Activated CD4-positive, alpha-beta memory T cell treated with anti-CD3 and anti-CD28 coated beads, Interleukin-2, amount 10 ng/mL, durations not matched to agents 7 days and 5 days (primary cell): ENCODE results near the gene PAX4. TPM values are rescaled to one million over a fixed set of nuclear protein-coding genes. Genes with fewer than 3 reads are reported as not detected.
A peak's percentile ranks its signal among the peaks of the same experiment; 100 is the strongest.

Experiments used
- CTCF ChIA-PET: fragments of 350-600 bp; sonication (Branson Sonifier 250); formaldehyde crosslinking; loops from one replicate; lab custom pipeline; 2021; ENCODE audit warnings: antibody characterized with exemption, inconsistent platforms; lab: Charles Lee
- POLR2A ChIA-PET: fragments of 350-600 bp; sonication (Branson Sonifier 250); formaldehyde crosslinking; loops from one replicate; lab custom pipeline; 2021; ENCODE audit warnings: antibody characterized with exemption; lab: Charles Lee
- DNase-seq: peaks from one replicate; pipeline ENCODE4 v3.0.0-alpha.2; 2020
- H3K27ac Mint-ChIP-seq: one replicate; pipeline ENCODE4 v1.8.0; 2021; ENCODE audit warnings: mild to moderate bottlenecking, mixed read lengths
- H3K27me3 Mint-ChIP-seq: one replicate; pipeline ENCODE4 v1.8.0; 2021; ENCODE audit warnings: mixed read lengths
- H3K36me3 Mint-ChIP-seq: one replicate; pipeline ENCODE4 v1.8.0; 2021; ENCODE audit warnings: low read depth, mixed read lengths
- H3K4me1 Mint-ChIP-seq: one replicate; pipeline ENCODE4 v1.8.0; 2021; ENCODE audit warnings: mixed read lengths
- H3K4me3 Mint-ChIP-seq: one replicate; pipeline ENCODE4 v1.8.0; 2021; ENCODE audit warnings: mild to moderate bottlenecking, mixed read lengths
- H3K9me3 Mint-ChIP-seq: one replicate; pipeline ENCODE4 v1.8.0; 2021; ENCODE audit warnings: mixed read lengths
- total RNA-seq, 2 experiments: library from RNA; stranded (reverse); gene quantifications; one replicate each; pipeline ENCODE4 v1.2.3, GENCODE V29; 2021

The PAX4 gene
- total RNA-seq, 2 experiments from 2014 or later: not detected

DNA sequence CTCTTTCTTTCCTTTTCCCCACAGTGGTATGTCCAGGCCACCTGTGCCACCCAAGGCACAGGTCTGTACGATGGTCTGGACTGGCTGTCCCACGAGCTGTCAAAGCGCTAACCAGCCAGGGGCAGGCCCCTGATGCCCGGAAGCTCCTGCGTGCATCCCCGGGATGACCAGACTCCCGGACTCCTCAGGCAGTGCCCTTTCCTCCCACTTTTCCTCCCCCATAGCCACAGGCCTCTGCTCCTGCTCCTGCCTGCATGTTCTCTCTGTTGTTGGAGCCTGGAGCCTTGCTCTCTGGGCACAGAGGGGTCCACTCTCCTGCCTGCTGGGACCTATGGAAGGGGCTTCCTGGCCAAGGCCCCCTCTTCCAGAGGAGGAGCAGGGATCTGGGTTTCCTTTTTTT is 26.8 kb downstream of the PAX4 start:
- CTCF ChIA-PET: no interaction called here
- H3K36me3 Mint-ChIP-seq: peaks cover 27% of the 10 kb centered on the region
- H3K9me3 Mint-ChIP-seq: no peaks in the 10 kb centered on the region
- H3K4me1 Mint-ChIP-seq: peaks cover 19% of the 10 kb centered on the region
- H3K27ac Mint-ChIP-seq: no peak overlapping the region
- no peak overlapping the region for H3K4me3 Mint-ChIP-seq
- H3K27me3 Mint-ChIP-seq: no peaks in the 10 kb centered on the region
- DNase-seq: no peak
- POLR2A ChIA-PET: no interaction called here

DNA sequence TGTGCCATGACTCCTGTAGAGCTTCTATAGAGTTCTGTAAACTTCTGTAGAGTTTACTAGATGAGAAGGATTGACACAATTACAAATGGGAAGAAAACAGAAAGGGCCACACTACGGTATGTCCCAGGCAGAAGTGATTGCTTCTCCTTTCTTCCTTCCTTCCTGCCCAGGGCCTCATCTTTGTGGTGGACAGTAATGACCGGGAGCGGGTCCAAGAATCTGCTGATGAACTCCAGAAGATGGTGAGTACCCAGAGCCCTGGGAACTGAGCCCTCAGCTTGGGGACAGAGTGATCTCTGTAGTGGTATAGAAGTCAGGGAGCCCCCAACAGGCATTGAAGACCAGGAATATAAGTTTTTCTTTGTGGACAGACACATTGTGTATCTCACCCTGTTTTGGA is 28.0 kb downstream of the PAX4 start:
- no peaks in the 10 kb centered on the region for H3K9me3 Mint-ChIP-seq
- peak overlapping the region; percentile 14 for H3K27ac Mint-ChIP-seq
- no peaks in the 10 kb centered on the region for H3K27me3 Mint-ChIP-seq
- H3K4me3 Mint-ChIP-seq: peak overlapping the region; percentile 93
- H3K36me3 Mint-ChIP-seq: peaks cover 27% of the 10 kb centered on the region
- ChIA-PET POLR2A (no interaction called here), CTCF (no interaction called here)
- no peak for DNase-seq
- peaks cover 28% of the 10 kb centered on the region for H3K4me1 Mint-ChIP-seq

DNA sequence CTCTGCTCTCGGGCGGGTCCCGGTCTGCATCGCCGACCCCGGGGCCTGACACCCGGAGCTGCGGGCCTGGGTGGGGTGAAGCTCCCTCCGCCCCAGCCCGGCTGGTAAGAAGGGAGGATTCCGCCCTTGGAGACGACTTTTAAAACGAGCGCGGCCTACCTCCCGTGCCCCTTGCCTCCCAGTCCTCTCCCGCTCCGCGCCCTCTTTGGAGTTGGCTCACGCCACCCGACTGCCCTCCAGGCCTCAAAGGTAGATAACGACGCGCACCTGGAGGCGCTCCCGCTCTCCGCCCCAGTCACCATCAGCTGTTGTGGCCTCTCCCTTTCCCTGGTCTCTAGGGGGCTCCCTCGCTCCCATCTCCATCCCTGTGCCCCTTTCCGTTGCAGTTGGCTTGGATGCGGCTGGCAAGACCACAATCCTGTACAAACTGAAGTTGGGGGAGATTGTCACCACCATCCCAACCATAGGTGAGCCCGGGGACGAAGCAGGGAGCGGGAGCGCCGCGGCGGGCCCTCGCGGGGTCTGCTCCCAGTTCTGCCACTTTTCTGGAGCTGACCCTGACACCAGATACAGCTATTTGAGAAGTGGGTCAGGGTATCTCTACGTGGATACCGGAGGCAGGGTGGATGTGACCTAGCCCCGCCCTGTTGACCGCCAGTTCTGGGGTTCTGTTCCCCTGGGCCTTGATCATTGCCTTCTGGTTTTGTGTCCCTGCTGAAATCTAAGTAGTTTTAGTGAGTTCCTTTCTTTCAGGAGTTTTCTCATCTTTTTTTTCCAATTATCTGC is 29.1 kb downstream of the PAX4 start:
- ChIA-PET CTCF (interaction anchor here (0.8 to 1.2 kb wide), 2 partner anchors 64 to 75 kb away, joined by 3 to 4 read pairs; no protein-coding TSS in a partner anchor), POLR2A (interaction anchor here (1.1 to 1.2 kb wide), 3 partner anchors 63 to 197 kb away, joined by 3 to 9 read pairs (median 5); partner anchors contain the start of gene ZNF800)
- Mint-ChIP-seq H3K4me3 (peak overlapping the region; percentile 93), H3K4me1 (peaks cover 38% of the 10 kb centered on the region), H3K36me3 (peaks cover 30% of the 10 kb centered on the region), H3K9me3 (no peaks in the 10 kb centered on the region), H3K27me3 (no peaks in the 10 kb centered on the region), H3K27ac (peak overlapping the region; percentile 84)
- peak; percentile 36 for DNase-seq

GRCh38 chr7:127588019-127588696 is 29.8 kb downstream of the PAX4 start, which contains the start of gene ARF5:
ARF5 (plus strand) TSS chr7:127588411; CDS start chr7:127588499, 88 bp downstream.
- H3K27ac Mint-ChIP-seq: peak within 1 kb of the TSS; percentile 84
- H3K9me3 Mint-ChIP-seq: no peaks in the 10 kb centered on the region
- POLR2A ChIA-PET: interaction anchor here (1.1 to 4.7 kb wide), 5 partner anchors 63 to 196 kb away, joined by 3 to 35 read pairs (median 7); partner anchors contain the start of gene ZNF800
- no peaks in the 10 kb centered on the region for H3K27me3 Mint-ChIP-seq
- peaks cover 45% of the 10 kb centered on the region for H3K4me1 Mint-ChIP-seq
- peaks cover 38% of the 10 kb centered on the region for H3K36me3 Mint-ChIP-seq
- CTCF ChIA-PET: interaction anchor here (0.8 to 1.2 kb wide), 2 partner anchors 65 to 74 kb away, joined by 3 to 4 read pairs; no protein-coding TSS in a partner anchor
- peak within 1 kb of the TSS; percentile 93 for H3K4me3 Mint-ChIP-seq
- peak; percentile 89 for DNase-seq

GRCh38 chr7:127587663-127588018 is 30.3 kb downstream of the PAX4 start:
- Mint-ChIP-seq H3K27ac (no peak overlapping the region), H3K36me3 (peaks cover 42% of the 10 kb centered on the region), H3K4me1 (peaks cover 50% of the 10 kb centered on the region), H3K4me3 (peak overlapping the region; percentile 34), H3K9me3 (no peaks in the 10 kb centered on the region), H3K27me3 (no peaks in the 10 kb centered on the region)
- no peak for DNase-seq
- ChIA-PET POLR2A (interaction anchor here (1.2 to 4.7 kb wide), 3 partner anchors 64 to 195 kb away, joined by 3 to 35 read pairs (median 7); partner anchors contain the start of gene ZNF800), CTCF (no interaction called here)

DNA sequence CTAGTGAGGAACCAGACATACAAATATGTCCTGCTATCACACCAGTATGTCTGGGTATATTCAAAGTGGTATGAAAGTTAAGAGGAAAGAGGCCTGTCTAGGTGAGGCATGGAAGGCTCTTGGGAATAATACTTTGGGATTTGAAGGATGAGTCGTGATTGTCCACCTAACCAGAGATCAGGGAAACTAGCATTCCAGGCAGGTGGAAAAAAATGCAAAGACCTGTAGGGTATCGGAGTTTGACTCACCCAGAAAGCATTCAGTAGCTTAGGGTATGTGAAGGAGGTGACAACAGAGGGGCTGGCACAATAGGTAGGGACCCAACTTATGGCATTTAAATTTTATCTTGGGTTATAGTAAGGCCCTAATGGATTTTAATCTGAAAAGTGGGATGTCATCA is 31.6 kb downstream of the PAX4 start:
- ChIA-PET CTCF (interaction anchor here (0.8 kb wide), 1 partner anchor 238 kb away, joined by 3 read pairs; no protein-coding TSS in a partner anchor), POLR2A (interaction anchor here (1.4 to 4.7 kb wide), 4 partner anchors 63 to 194 kb away, joined by 4 to 35 read pairs (median 12); partner anchors contain the start of genes SND1 and ZNF800)
- Mint-ChIP-seq H3K27me3 (no peaks in the 10 kb centered on the region), H3K36me3 (peaks cover 47% of the 10 kb centered on the region), H3K4me1 (peaks cover 61% of the 10 kb centered on the region), H3K4me3 (peak overlapping the region; percentile 34), H3K27ac (no peak overlapping the region), H3K9me3 (no peaks in the 10 kb centered on the region)
- no peak for DNase-seq

DNA sequence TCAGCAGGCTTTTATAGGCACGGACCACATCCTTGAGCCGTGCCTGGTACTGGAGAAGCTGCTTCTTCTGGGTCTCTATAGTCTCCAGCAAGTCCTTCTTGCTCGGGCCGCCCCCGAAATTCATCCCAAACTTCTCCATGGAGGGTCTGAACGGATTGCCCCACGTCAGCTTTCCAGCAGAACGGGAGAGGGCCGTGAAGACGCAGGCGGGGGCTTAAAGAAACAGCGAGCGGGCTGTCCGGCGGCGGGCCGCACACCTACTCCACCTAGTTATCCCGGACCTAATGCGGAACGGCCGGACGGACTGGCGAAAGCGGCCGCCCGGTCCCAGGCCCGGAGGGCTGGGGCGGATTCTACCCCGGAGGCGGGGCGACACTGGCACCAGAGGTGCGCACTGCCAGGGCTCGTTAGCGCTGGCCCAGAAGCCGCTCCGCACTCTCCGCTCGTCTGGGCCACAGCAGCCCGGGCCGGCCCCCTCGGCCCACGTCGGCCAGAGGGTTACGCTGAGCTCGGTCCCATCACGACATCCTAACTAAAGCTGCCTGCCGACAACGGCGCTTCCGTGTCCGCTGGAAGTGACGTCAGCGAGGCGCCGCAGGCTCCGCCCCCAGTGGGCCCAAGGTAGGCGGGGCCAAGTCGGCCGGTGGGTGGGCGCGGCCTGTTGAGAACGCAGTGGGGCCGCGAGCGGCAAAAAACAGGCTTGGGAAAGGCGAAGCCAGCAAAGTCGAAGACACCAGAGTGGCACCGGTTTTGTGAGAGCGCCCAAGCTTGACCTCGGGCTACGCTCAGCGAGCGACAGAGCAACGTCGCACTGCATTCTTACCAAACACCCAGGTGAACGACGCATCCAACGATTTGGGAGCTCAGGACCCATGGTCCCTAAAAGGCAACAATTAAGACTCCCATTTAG is 32.6 kb downstream of the PAX4 start, which contains the start of gene GCC1:
TSS of gene GCC1 (minus strand) at position 553 of the 910 bp plus-strand sequence. CDS start at position 139, 414 bp downstream.
- H3K27me3 Mint-ChIP-seq: no peaks in the 10 kb centered on the region
- peaks cover 63% of the 10 kb centered on the region for H3K4me1 Mint-ChIP-seq
- peaks cover 36% of the 10 kb centered on the region for H3K36me3 Mint-ChIP-seq
- no peaks in the 10 kb centered on the region for H3K9me3 Mint-ChIP-seq
- peak within 1 kb of the TSS; percentile 82 for H3K27ac Mint-ChIP-seq
- ChIA-PET CTCF (interaction anchor here (1.2 to 1.8 kb wide), 2 partner anchors 66 to 138 kb away, joined by 3 to 5 read pairs; no protein-coding TSS in a partner anchor), POLR2A (interaction anchor here (1.1 to 4.7 kb wide), 7 partner anchors 8 to 193 kb away, joined by 3 to 35 read pairs (median 4); partner anchors contain the start of genes FSCN3, SND1 and ZNF800)
- peak within 1 kb of the TSS; percentile 92 for H3K4me3 Mint-ChIP-seq
- DNase-seq: peak; percentile 95

DNA sequence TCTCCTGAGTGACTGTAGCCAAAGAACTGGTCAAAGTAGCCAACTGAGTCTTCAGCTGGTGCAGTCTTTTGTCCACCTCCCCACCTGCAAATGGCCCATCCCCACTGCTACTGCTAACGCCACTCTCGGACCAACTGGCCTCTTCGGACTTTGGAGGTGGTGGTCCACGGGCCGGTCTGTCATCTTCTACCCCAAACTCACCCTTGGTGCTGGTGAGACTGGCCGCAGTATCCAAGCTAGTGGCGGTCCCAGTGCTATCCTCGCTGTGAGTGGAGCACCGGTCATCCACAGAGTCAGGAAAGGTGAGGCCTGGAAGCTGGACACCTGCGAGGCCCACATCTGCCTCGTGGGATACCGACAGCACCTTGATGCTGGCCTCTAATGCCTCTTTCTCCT is 33.3 kb downstream of the PAX4 start:
- Mint-ChIP-seq H3K27ac (peak overlapping the region; percentile 82), H3K9me3 (no peaks in the 10 kb centered on the region), H3K4me3 (peak overlapping the region; percentile 92), H3K36me3 (peaks cover 31% of the 10 kb centered on the region), H3K4me1 (peaks cover 58% of the 10 kb centered on the region), H3K27me3 (no peaks in the 10 kb centered on the region)
- CTCF ChIA-PET: interaction anchor here (1.2 to 1.8 kb wide), 3 partner anchors 66 to 625 kb away, joined by 3 to 5 read pairs (median 3); no protein-coding TSS in a partner anchor
- no peak for DNase-seq
- POLR2A ChIA-PET: interaction anchor here (1.1 to 4.7 kb wide), 6 partner anchors 9 to 192 kb away, joined by 3 to 35 read pairs (median 4); partner anchors contain the start of genes FSCN3, SND1 and ZNF800

DNA sequence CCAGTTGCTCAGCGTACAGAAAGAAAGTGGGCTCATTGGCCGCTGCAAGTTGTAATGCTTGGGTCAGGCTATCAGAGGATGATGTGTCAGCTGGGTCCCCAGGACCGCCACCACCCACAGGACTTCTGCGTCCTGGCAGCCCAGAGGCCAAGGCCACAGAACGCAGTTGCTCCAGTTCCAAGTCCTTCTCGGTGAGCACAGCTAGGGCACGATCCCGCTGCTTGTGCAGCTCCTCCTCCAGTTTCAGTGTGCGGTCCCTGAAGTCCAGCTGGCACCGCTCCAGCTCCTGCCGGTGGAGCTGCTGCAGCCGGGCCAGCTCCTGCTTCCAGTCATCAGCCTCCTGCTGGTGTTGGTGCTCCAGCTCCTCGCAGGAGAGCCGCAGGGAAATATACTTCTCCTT is 35.6 kb downstream of the PAX4 start:
- Mint-ChIP-seq H3K27me3 (no peaks in the 10 kb centered on the region), H3K9me3 (no peaks in the 10 kb centered on the region), H3K27ac (no peak overlapping the region), H3K4me1 (peaks cover 50% of the 10 kb centered on the region), H3K4me3 (no peak overlapping the region), H3K36me3 (peaks cover 34% of the 10 kb centered on the region)
- POLR2A ChIA-PET: interaction anchor here (2.1 kb wide), 1 partner anchor 190 kb away, joined by 9 read pairs; the partner anchor contains the start of gene ZNF800
- CTCF ChIA-PET: no interaction called here
- DNase-seq: no peak

GRCh38 chr7:127581716-127582115 is 36.2 kb downstream of the PAX4 start:
- CTCF ChIA-PET: no interaction called here
- Mint-ChIP-seq H3K4me1 (peaks cover 50% of the 10 kb centered on the region), H3K27me3 (no peaks in the 10 kb centered on the region), H3K4me3 (no peak overlapping the region), H3K9me3 (no peaks in the 10 kb centered on the region), H3K36me3 (peaks cover 34% of the 10 kb centered on the region), H3K27ac (no peak overlapping the region)
- DNase-seq: no peak
- POLR2A ChIA-PET: interaction anchor here (2.1 kb wide), 1 partner anchor 189 kb away, joined by 9 read pairs; the partner anchor contains the start of gene ZNF800

DNA sequence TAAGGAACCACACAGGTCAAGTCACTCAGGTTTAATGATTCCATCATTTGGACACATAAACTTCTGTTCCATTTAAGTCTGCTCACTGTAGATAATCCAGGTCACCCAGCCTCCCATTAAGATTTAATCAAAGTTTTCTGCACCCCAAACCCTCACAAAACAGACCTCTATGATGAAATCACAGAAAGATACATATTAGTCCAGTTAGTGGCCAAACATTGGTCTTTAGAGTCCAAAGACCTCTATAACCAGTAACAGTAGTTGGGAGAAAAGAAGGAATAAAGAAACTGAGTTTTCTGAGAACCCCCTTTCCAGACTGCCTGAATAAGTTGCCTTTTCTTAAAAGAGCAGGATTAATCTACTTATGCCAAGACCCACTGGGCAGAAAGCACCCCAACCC is 37.3 kb downstream of the PAX4 start:
- Mint-ChIP-seq H3K9me3 (no peaks in the 10 kb centered on the region), H3K27me3 (no peaks in the 10 kb centered on the region), H3K4me1 (peaks cover 40% of the 10 kb centered on the region), H3K4me3 (no peak overlapping the region), H3K36me3 (peaks cover 34% of the 10 kb centered on the region), H3K27ac (no peak overlapping the region)
- DNase-seq: no peak
- ChIA-PET POLR2A (interaction anchor here (2.1 kb wide), 1 partner anchor 188 kb away, joined by 9 read pairs; the partner anchor contains the start of gene ZNF800), CTCF (no interaction called here)
